ENCODE measurements around the gene SERTAD4. TPM values are rescaled to one million over a fixed set of nuclear protein-coding genes. Genes with fewer than 3 reads are reported as not detected.

SERTAD4 gene
- total RNA-seq, 1 donor from 2014 or later: 1.5 TPM

- H3K4me3 Mint-ChIP-seq (ENCODE audit: unreplicated experiment): peak overlapping the region; percentile 76
- no peak for TF ChIP-seq CTCF (IDR thresholded peaks at IDR 0.05; ENCODE audit: partially characterized antibody, unreplicated experiment)
- peak; percentile 64 for DNase-seq
- no peak overlapping the region for H3K27ac Mint-ChIP-seq (ENCODE audit: unreplicated experiment)
- peaks cover 22% of the 10 kb centered on the region for H3K4me1 Mint-ChIP-seq (ENCODE audit: low read depth, unreplicated experiment)
- H3K36me3 Mint-ChIP-seq (ENCODE audit: unreplicated experiment): no peaks in the 10 kb centered on the region
- peaks cover 7% of the 10 kb centered on the region for H3K27me3 Mint-ChIP-seq (ENCODE audit: unreplicated experiment)
- H3K9me3 Mint-ChIP-seq (ENCODE audit: unreplicated experiment): peaks cover 2% of the 10 kb centered on the region
These were observed 1.1 kb downstream of the SERTAD4 start for GRCh38 chr1:210233495-210234328.

GRCh38 chr1:210234329-210234757, 1.7 kb downstream of the SERTAD4 start:
- Mint-ChIP-seq H3K36me3 (ENCODE audit: unreplicated experiment) (no peaks in the 10 kb centered on the region), H3K4me3 (ENCODE audit: unreplicated experiment) (peak overlapping the region; percentile 41), H3K9me3 (ENCODE audit: unreplicated experiment) (peaks cover 2% of the 10 kb centered on the region), H3K27me3 (ENCODE audit: unreplicated experiment) (peaks cover 7% of the 10 kb centered on the region), H3K4me1 (ENCODE audit: low read depth, unreplicated experiment) (peaks cover 25% of the 10 kb centered on the region), H3K27ac (ENCODE audit: unreplicated experiment) (no peak overlapping the region)
- no peak for TF ChIP-seq CTCF (IDR thresholded peaks at IDR 0.05; ENCODE audit: partially characterized antibody, unreplicated experiment)
- DNase-seq: peak; percentile 22

DNA sequence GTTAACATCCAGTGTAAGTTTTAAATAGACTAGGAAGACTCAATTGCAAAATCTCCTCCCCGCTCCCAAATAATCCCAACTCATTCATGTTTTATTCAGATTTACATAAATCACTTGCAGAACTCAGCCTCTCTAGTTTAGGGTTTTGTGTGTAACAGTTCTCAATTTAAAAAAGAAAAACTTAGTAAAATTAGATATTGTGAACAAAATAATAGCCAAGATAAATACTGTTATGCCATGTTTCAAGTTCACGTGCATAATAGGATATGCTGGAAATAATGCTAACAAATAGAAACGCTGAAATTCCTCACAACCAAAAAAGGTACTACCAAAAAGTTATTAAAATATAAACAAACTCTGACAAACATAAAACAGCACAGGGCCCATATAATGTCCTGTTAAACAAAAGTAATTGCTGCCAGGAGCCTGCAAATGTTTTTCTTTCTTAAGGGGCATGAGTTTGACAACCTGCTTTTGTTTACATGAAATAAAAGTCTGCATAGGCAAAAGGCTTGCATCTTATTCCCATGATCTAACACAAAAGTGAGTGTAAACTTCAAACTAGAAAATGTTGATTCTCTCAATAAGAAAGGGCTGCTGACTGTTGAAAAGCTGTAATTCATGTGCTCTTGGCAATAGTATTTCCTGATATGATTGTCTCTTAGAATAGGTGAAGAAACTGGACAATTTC, 2.9 kb downstream of the SERTAD4 start:
- no peak for DNase-seq
- TF ChIP-seq CTCF (IDR thresholded peaks at IDR 0.05; ENCODE audit: partially characterized antibody, unreplicated experiment): no peak
- H3K27ac Mint-ChIP-seq (ENCODE audit: unreplicated experiment): no peak overlapping the region
- peaks cover 2% of the 10 kb centered on the region for H3K9me3 Mint-ChIP-seq (ENCODE audit: unreplicated experiment)
- H3K36me3 Mint-ChIP-seq (ENCODE audit: unreplicated experiment): no peaks in the 10 kb centered on the region
- H3K4me1 Mint-ChIP-seq (ENCODE audit: low read depth, unreplicated experiment): peaks cover 25% of the 10 kb centered on the region
- H3K27me3 Mint-ChIP-seq (ENCODE audit: unreplicated experiment): peaks cover 7% of the 10 kb centered on the region
- H3K4me3 Mint-ChIP-seq (ENCODE audit: unreplicated experiment): peak overlapping the region; percentile 41

GRCh38 chr1:210236386-210236839, 3.8 kb downstream of the SERTAD4 start:
- DNase-seq: no peak
- Mint-ChIP-seq H3K36me3 (ENCODE audit: unreplicated experiment) (no peaks in the 10 kb centered on the region), H3K4me3 (ENCODE audit: unreplicated experiment) (no peak overlapping the region), H3K27me3 (ENCODE audit: unreplicated experiment) (peaks cover 7% of the 10 kb centered on the region), H3K4me1 (ENCODE audit: low read depth, unreplicated experiment) (peaks cover 25% of the 10 kb centered on the region), H3K9me3 (ENCODE audit: unreplicated experiment) (peaks cover 2% of the 10 kb centered on the region), H3K27ac (ENCODE audit: unreplicated experiment) (no peak overlapping the region)
- no peak for TF ChIP-seq CTCF (IDR thresholded peaks at IDR 0.05; ENCODE audit: partially characterized antibody, unreplicated experiment)
